ENCODE data around the gene AKAP11. TPM values are rescaled to one million over a fixed set of nuclear protein-coding genes. Genes with fewer than 3 reads are reported as not detected.

AKAP11 gene
- total and polyA plus RNA-seq, 2 experiments from 2014 or later = 4.3 to 21.6 TPM

GRCh38 chr13:42247883-42248282 is 24.1 kb upstream of the AKAP11 start:
- Histone ChIP-seq H3K36me3 (ENCODE audit: insufficient read depth) (no peaks in the 10 kb centered on the region), H3K79me2 (replicated peaks; ENCODE audit: insufficient read depth) (no peaks in the 10 kb centered on the region), H3K4me2 (no peak overlapping the region), H3K4me1 (ENCODE audit: insufficient read depth) (no peaks in the 10 kb centered on the region), H4K20me1 (replicated peaks; ENCODE audit: insufficient read depth) (no peaks in the 10 kb centered on the region), H3K4me3 (no peak overlapping the region), H3K27ac (ENCODE audit: low read depth) (no peak overlapping the region), H3K27me3 (ENCODE audit: insufficient read depth) (no peaks in the 10 kb centered on the region), H3F3A (replicated peaks; ENCODE audit: low read depth) (no peaks in the 10 kb centered on the region), H2AFZ (no peak overlapping the region), H3K9me2 (ENCODE audit: insufficient read depth) (no peaks in the 10 kb centered on the region)
- no peak overlapping the region for H3K4me3 Mint-ChIP-seq
- H3K4me1 Mint-ChIP-seq = no peaks in the 10 kb centered on the region; the same call in 2 of the 3 replicates
- H3K9me3 Mint-ChIP-seq = no peaks in the 10 kb centered on the region
- no peak for ATAC-seq
- no peaks in the 10 kb centered on the region for H3K36me3 Mint-ChIP-seq (ENCODE audit: low read depth)
- TF ChIP-seq ZNF114 (CRISPR knock-in tag; IDR thresholded peaks at IDR 0.05) = no peak
- no peak for TF ChIP-seq EZH2phosphoT487 (IDR thresholded peaks at IDR 0.05; ENCODE audit: unreplicated experiment)
- TF ChIP-seq, protein P1, sequence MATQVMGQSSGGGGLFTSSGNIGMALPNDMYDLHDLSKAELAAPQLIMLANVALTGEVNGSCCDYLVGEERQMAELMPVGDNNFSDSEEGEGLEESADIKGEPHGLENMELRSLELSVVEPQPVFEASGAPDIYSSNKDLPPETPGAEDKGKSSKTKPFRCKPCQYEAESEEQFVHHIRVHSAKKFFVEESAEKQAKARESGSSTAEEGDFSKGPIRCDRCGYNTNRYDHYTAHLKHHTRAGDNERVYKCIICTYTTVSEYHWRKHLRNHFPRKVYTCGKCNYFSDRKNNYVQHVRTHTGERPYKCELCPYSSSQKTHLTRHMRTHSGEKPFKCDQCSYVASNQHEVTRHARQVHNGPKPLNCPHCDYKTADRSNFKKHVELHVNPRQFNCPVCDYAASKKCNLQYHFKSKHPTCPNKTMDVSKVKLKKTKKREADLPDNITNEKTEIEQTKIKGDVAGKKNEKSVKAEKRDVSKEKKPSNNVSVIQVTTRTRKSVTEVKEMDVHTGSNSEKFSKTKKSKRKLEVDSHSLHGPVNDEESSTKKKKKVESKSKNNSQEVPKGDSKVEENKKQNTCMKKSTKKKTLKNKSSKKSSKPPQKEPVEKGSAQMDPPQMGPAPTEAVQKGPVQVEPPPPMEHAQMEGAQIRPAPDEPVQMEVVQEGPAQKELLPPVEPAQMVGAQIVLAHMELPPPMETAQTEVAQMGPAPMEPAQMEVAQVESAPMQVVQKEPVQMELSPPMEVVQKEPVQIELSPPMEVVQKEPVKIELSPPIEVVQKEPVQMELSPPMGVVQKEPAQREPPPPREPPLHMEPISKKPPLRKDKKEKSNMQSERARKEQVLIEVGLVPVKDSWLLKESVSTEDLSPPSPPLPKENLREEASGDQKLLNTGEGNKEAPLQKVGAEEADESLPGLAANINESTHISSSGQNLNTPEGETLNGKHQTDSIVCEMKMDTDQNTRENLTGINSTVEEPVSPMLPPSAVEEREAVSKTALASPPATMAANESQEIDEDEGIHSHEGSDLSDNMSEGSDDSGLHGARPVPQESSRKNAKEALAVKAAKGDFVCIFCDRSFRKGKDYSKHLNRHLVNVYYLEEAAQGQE (IDR thresholded peaks at IDR 0.05; ENCODE audit: unreplicated experiment) = no peak
- TF ChIP-seq POLR2AphosphoS5 (IDR thresholded peaks at IDR 0.05; ENCODE audit: low read depth) = no peak
- TF ChIP-seq EZH2 (IDR thresholded peaks at IDR 0.05; ENCODE audit: low read depth, unreplicated experiment) = no peak
- TF ChIP-seq STAT1 (IDR thresholded peaks at IDR 0.05; ENCODE audit: unreplicated experiment) = no peak
- TF ChIP-seq NANOG (IDR thresholded peaks at IDR 0.05; ENCODE audit: borderline replicate concordance) = no peak
- TF ChIP-seq CTCF (conservative IDR thresholded peaks at IDR 0.05; ENCODE audit: low read depth in 2 of 2) = no peak
- TF ChIP-seq ZNF331 (CRISPR knock-in tag; IDR thresholded peaks at IDR 0.05; ENCODE audit: low read depth) = no peak
- no peak for TF ChIP-seq CREB1 (CRISPR knock-in tag; IDR thresholded peaks at IDR 0.05; ENCODE audit: low read depth)
- no peak for TF ChIP-seq JUNB (IDR thresholded peaks at IDR 0.05; ENCODE audit: unreplicated experiment)
- no peak for TF ChIP-seq ZNF462 (CRISPR knock-in tag; IDR thresholded peaks at IDR 0.05)
- TF ChIP-seq ETS1 (IDR thresholded peaks at IDR 0.05) = no peak
- no peak for DNase-seq (ENCODE audit: low spot score)
- H3K27ac Mint-ChIP-seq = no peak overlapping the region
- peaks cover 3% of the 10 kb centered on the region for H3K27me3 Mint-ChIP-seq (ENCODE audit: insufficient read depth, low read depth, poor library complexity)
